ENCODE measurements around the gene ST3GAL3.
"Not testable (repeated sequence)": the region's sequence is repeated elsewhere in the genome, so short reads cannot be mapped to it uniquely, and the experiment has no call there.

ST3GAL3 gene

GRCh38 chr1:43704838-43705237 lies 2.5 kb upstream of the ST3GAL3 start:
- no peak for DNase-seq (ENCODE audit: low read depth)

DNA sequence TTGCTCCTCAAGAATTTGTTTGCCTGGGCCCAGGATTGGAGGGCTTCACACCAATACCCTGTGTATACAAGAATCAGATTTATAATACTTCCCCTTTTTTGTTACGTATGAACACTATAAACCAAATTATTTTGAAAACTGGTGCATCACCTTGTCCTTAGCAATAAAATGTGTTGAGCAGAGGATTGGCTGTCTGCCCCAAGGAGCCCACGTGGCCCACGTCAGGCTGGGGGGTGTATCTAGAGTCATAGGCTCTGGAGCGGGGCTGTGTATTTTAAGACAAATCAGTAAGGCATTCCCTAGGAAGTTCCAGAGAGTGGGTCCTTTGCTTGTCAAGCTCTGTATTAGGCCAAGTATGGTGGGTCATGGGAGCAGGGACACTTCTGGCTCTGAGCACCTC lies 2.0 kb upstream of the ST3GAL3 start:
- no peak for DNase-seq (ENCODE audit: low read depth)

GRCh38 chr1:43705982-43706597 lies 1.2 kb upstream of the ST3GAL3 start:
- no peak for DNase-seq (ENCODE audit: low read depth)

DNA sequence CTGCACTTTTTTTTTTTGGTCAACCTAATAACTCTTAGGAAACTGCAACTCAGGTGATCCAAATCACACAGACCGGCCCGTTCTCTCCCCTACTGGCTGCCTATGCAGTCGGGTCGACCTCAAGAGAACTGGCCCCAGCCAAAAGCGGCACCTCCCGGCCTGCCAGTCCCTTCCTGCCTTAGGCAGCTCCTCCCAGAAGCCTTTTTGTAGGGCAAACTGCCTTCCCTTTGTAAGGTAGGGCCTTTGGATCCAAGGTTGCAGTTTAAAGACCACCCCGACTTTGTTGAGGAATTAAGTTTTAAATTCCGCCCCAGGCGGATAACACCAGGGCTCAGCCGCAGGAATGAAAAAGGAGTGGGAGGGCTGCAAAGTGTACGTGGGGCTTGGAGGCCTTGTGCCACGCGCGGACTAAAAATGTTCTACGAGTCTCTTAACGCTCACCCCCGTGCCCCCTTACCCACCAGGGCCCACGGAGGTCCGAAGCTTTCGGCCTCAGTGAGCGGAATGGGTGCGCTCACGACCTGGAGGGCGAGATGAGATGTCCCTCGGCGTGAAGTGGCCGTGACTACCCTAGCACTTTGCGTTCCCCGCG lies 642 bp upstream of the ST3GAL3 start:
- DNase-seq (ENCODE audit: low read depth): no peak

DNA sequence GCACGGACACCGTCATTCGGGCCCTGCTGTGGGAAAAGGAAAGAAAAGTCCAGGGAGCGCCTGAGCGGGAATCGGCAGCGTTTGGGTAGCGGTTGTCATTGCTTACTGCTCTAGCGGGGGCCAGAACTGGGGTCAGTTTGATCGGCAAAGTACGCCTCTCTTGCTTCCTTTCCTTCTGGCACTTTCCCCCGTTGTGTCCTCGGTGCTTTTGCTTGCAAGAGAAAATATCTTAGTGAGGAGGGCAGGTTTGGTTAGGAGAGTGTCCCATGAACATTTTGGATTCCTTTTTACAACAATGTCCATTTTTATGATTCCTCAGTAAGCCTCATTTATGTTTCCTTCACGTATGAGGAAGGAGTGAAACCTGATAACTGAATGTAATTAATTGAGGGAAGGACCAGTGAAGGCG lies 670 bp downstream of the ST3GAL3 start:
- DNase-seq (ENCODE audit: low read depth): no peak

GRCh38 chr1:43711049-43711448 lies 3.7 kb downstream of the ST3GAL3 start:
- no peak for DNase-seq (ENCODE audit: low read depth)

DNA sequence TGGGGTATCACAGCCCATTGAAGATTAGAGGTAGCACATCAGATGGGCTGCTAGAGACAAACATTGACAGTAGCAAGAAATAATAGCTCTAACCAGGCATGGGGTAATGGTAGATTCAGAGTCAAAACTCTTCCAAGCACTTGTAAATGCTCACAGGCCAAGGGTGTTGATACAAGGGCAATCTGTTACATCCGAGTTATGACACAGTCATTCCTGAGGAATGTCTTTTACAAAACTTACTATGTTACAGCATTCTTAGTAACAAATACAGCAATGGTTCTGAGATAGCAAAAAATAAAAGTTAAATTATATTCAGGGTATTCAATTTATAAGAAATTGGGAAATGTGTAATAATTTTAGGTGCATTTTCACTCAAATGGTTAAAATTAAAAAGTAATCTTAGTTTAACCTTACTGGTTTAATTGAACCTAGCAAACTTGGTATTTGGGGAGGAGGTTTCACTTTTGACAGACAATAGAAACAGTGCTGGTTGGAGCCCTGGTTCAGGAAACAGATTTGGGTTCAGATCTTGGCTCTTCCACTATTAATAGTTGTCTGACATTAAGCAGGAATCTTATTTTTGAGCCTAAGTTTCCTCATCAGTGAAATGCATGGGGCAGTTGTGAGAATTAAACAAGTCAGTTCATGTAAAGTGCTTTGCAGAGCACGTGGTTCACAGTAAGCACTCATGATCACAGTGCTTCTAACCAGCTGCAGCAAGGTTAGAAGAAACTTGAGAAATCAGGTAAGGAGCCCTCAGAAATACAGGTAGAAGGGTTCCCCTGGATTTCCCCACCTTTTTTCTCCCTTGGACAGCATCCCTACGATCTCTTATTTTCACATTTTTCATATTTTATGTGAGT lies 4.4 kb downstream of the ST3GAL3 start:
- no peak for DNase-seq (ENCODE audit: low read depth)

GRCh38 chr1:43716559-43717281 lies 9.4 kb downstream of the ST3GAL3 start:
- no peak for DNase-seq (ENCODE audit: low read depth)

GRCh38 chr1:43719063-43719462 lies 11.7 kb downstream of the ST3GAL3 start:
- DNase-seq (ENCODE audit: low read depth): no peak

DNA sequence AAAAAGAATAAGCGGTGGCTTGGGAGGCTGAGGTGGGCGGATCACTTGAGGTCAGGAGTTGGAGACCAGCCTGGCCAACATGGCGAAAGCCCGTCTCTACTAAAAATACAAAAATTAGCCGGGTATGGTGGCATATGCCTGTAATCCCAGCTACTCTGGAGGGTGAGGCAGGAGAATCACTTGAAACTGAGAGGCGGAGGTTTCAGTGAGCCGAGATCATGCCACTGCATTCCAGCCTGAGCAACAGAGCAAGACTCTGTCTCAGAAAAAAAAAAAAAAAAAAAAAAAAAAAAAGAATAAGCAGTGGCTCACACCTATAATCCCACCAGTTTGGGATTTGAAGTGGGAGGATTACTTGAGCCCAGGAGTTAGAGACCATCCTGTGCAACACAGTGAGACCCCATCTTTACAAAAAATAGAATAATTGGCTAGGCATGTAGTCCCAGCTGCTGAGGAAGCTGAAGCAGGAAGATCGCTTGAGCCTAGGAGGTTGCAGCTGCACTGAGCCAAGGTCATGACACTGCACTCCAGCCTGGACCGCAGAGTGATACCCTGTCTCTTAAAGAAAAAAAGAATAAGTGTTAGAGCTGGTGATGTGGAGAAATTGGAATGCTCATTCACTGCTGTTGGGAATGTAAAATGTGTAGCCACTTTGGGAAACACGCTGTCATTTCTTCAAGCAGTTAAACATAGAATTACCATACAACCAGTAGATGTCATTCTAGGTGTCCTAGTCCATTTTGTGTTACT lies 12.5 kb downstream of the ST3GAL3 start:
- not testable (repeated sequence) for DNase-seq (ENCODE audit: low read depth)

GRCh38 chr1:43722810-43723209 lies 15.5 kb downstream of the ST3GAL3 start:
- DNase-seq (ENCODE audit: low read depth): no peak

- DNase-seq (ENCODE audit: low read depth): no peak
Observed at GRCh38 chr1:43729816-43730463, 22.6 kb downstream of the ST3GAL3 start.

DNA sequence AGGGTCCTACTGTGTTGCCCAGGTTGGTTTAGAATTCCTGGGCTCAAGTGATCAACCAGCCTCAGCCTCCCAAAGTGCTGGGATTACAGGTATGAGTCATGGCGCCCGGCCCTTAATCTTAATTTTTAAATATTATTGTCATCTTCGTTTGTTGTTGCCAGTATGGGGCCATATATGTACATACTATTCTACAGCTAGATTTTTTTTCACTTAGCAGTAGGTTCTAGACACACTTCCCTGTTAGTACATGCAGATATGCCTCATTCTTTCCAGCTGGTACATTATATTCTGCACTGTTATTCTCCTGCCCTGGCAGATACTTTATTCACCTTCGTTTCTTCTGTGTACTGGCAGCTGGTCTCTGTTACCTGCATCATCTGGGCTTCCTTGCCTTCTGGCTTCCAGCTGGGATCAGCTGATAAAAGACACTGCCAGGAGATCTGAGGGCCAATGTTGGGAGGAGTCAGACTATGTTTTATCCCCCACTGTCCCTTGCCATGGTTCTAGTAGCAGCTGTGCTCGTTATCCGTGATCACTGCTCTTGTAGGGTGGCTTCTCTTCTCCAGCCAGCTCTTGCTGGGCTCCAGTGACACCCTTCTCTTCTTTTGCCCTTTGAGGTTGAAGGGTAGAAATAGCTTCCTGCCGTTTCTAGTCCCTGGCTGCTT lies 24.7 kb downstream of the ST3GAL3 start:
- no peak for DNase-seq (ENCODE audit: low read depth)

DNA sequence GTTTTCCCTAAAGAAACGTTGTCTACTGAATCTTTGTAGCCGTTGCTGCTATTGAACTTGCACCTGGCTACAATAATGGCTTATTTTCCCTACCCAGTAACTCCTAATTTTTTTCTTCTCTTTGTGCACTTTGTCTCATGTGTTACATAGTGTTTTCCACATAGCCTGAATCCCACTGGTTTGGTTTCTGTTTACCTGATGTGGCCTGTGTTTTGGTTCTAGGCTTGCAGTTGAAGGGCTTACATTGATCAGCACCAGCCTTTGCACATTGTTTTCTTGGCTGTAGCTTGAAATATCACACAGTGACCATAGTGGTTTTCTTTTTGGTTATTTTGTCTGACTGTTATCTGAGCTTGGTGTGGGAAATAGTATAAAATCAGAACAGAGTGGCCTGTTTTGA lies 29.5 kb downstream of the ST3GAL3 start:
- no peak for DNase-seq (ENCODE audit: low read depth)

GRCh38 chr1:43742026-43742425 lies 34.7 kb downstream of the ST3GAL3 start:
- DNase-seq (ENCODE audit: low read depth): no peak

GRCh38 chr1:43743206-43743605 lies 35.9 kb downstream of the ST3GAL3 start:
- no peak for DNase-seq (ENCODE audit: low read depth)

DNA sequence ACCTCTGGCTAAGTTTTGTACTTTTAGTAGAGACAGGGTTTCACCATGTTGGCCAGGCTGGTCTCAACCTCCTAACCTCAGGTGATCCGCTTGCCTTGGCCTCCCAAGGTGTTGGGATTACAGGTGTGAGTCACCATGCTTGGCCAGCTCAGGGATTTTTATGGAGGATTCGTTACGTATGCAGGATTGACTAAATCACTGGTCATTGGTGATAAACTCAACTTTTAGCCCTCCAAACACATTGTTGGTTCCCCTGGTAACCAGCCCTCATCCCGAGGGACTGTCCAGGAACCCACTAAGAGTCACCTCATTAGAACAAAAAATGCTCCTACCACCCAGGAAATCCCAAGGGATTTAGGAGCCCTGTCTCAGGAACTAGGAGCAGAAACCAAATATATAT lies 40.4 kb downstream of the ST3GAL3 start:
- no peak for DNase-seq (ENCODE audit: low read depth)

DNA sequence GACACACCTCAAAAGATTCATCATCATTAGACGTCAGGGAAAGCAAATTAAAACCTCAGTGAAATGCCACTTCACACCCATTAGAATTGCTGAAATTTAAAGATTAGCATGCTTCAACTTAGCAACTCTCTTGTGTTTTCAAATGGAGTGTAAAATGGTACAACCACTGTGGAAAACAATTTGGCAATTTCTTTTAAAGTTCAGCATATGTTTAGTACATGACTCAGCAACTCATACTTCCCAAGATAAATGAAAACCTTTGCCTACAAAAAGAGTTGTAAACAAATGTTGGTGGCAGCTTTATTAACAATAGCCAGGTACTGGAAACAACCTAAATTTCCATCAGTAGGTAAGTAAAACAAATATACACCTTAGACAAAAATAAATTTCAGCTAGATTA lies 42.7 kb downstream of the ST3GAL3 start:
- no peak for DNase-seq (ENCODE audit: low read depth)

DNA sequence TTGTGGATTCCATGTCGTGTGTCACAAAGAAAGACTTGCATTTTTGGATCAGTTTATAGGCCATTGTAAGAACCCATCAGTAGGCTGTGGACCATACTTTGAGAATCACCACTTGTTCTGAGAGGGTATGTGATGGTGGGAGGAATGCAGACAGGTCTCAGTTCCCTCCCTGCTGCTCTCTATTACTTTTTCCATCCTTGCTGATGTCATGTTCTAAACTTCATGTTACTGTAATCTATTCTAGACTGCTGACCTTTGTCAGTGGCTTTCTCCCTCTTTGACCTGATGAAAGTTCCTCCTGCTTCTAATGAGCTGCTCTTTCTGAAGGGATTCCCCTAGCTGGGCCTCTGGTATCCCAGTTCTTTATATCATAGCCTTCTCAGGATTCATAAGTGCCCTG lies 46.1 kb downstream of the ST3GAL3 start:
- DNase-seq (ENCODE audit: low read depth): no peak

DNA sequence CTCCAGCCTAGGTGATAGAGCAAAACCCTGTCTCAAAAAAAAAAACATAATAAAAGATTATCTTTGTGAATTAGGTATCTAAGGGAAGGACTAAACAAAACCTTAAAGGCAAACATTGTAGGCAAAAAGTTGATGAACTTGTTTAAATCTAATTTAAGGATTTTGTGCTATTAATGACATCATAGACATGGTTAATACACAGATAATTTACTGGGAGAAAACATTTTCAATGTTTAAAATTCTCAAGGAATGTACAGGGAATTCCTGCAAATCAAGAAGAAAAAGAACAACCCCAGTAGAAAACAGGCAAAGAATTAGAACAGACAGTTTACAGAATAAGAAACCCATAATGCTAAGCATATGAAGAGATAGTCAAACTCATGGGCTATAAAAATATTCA lies 47.6 kb downstream of the ST3GAL3 start:
- no peak for DNase-seq (ENCODE audit: low read depth)
